HG03060 (cell line): ENCODE data around the gene PPP2R2C.

Experiments
- ATAC-seq: cut with Tn5 transposase; IDR thresholded peaks from one replicate; pipeline ENCODE4 v1.9.1; 2021; ENCODE audit warnings: low read depth, moderate number of reproducible peaks; ENCODE audit not compliant: unreplicated experiment

The PPP2R2C gene

DNA sequence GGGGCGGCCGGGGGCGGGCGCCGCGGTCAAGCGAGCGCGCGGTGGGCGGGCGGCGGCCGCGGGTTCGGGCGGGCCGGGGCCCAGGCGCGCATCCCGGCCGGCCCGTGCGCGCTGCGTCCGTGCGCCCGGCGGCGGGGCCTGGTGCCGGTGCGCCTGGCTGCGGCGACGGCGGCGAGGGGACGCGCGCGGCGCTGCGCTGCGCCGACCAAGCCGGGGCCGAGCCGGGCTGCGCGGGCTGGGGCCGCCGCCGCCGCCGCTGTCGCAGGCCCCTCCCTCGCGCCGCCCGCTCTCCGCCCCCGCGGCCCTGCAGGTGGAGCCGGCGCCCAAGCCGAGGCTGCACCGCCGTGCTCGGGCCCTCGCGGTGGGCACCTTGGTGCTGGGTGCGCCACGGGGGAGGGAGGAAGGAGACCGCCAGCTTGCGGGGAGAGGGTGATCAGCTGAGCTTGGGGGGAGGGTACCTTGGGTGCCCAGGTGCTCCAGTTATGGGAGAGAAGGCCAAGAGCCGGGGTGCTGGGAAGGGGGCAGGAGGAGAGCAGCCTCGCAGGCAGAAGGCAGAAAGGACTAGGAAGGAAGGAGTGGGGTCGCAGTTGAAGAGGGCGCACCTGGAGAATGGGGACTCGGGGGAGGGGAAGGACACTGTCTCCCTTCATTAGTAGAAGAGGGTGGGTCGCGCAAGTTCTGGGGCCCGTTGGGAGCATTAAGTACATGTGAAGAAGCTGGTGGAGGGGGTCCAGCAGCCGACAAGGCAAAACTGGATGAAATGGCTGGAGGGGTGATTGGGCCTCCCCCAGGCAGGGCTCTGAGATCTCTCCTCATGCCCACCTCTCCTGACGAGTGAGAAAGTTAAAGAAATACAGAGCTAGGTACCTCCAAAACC, at the start of gene PPP2R2C:
Gene PPP2R2C (minus strand): TSS at position 228 of the 877 bp plus-strand sequence. CDS start 385 bp downstream, outside the sequence.
- no peak for ATAC-seq

DNA sequence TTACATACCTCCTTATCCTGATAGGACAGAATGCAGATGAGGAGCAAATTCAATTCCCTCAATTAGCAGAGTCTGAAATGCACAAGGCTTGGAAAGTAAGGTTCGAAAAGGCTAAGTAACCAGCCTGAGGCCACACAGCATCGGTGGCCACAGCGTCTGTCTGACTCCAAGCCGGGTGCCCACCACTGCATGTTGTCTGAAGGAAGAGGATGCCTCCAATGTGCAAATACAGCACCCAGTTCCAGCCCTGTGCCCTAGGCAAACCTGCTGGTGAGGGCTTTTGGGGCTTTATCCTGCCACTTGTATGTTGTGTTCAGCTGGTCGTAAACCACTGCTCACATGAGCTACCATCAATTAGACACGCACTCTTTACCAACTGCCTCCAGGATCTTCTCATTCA, 48.6 kb upstream of the PPP2R2C start:
- no peak for ATAC-seq

DNA sequence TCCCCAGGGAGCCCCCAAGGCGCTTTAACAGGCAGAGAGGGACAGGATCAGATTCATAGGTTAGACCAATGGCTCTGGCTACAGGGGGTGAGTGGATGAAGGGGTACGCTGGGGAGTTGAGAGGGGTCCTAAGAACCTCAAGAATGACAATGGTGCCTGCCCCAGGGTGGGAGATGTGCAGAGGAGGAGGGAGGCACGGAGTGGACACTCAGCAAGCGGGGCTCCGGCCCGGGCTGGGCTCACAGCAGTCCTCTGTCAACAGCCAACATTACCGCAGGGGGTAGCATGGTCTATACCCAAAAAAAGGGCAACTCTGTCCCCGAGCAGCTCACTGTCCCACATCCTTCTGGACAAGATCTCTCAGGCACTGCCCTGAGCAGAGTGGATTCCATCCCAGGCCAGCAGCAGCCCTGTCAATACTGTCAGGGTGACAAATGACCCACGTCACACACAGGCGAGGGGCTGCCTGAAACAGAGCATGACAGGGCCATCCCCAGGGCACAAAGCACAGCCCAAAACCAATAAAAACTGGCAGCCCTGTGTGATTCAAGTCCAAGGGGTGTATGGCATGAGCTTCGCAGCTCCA, 47.7 kb upstream of the PPP2R2C start:
- ATAC-seq = no peak

DNA sequence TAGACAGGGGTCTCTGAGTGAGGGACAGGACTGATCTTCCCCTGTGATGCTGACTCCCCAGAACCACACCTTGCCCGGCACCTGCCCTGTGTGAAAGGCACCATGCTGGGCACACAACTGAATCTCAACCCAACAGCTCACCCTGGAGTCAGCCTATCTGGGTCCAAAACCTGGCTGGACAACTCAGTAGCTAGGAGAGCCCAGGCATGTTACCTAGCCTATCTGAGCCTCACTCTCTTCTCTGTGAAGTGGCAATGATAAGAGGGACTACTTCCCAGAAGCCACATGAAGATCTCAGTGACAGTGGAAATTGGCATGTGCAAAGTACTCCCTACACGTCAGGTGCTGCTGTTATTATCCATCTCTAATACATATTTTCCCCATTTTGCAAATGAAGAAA, 44.8 kb upstream of the PPP2R2C start:
- no peak for ATAC-seq

DNA sequence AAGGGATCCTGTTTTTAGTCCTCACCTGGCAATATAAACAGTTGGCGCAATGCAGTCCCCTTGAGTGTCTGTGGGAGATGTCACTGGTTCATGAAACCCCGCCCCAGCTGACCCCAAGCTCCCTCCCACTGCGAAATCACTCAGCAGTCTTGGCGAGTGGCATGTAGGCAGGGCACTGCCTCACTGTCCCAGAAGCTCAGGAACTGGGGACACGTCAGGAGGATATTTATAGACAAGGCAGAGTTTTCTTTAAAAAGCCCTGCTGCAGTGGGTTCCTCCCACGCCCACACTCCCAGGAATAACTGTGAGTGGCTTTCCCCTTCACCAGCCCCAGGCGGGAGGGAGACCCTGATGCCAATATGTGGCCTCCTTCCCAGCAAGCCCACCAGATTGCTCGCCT, 44.3 kb upstream of the PPP2R2C start:
- no peak for ATAC-seq

DNA sequence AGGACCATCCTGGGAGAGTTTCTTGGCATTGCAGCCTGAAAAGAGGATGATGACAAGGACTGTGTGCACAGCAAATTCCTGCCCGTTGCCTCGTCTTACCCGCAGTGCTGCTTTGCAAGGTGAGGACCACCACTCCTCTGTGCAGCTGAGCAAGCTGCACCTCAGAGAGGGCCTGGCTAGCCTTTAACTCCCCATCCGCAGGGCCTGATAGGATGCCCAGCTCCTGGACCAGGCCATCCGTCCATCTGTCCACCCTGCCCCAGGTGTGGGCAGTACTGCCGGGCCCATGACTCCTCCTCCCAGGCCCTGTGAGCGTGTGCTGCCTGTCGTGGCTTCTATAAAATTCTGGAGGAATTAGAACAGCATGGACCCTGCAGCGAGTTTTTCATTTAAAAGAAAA, 43.9 kb upstream of the PPP2R2C start:
- ATAC-seq = no peak

DNA sequence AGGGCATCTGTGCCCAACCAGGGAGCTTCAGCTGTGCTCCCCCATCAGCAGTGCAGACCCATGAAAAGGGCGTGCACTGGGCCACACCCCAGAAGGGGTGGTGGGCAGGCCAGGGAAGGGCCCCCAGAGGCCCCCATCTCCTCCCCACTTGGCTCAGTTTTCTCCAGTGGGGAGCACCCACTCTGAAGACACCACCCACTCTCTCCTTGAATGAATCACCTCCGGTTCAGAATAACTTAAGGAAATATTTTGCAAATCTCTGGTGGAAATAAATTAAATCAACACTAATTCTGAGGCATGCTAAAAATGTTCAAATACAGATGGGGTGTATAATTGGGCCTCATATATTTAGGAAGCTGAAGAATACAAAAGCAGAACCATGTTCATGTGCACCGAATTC, 41.3 kb upstream of the PPP2R2C start:
- no peak for ATAC-seq

DNA sequence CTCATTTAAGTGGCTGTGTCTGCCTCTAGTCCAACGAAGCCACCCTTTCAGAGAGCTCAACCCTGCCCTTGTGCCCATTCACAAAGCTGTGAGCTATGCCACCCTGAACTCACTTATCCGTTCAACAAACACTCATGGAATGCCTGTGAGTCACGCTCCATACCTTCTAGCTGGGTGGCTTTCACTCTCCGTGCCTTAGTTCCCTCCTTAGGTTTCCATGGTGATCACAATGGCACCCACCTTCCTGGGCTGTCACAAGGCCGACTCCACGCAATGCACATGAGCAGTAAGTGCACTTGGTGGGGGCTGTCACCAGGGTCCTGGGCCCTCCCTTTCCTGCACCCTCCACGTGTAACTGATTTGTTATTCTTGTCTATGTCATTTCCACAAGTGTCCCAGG, 37.2 kb upstream of the PPP2R2C start:
- no peak for ATAC-seq

DNA sequence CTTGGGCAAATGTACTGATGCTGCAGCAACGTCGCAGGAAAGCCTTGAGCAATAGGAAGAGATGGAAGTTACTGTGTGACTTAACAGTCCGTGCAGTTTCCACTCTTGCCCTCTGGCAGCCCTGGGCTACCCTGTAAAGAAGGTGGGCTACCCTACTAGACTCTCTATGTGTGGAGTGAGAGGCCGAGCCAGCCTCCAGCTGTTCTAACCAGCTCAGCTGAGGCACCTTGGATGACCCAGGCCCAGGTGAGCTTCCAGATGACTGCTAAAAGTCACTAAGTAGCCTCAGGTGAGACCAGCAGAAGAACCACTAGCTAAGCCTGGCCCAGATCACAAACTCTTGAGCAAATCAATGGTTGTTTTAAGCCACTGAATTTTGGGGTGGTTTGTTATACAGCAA, 34.9 kb upstream of the PPP2R2C start:
- no peak for ATAC-seq

DNA sequence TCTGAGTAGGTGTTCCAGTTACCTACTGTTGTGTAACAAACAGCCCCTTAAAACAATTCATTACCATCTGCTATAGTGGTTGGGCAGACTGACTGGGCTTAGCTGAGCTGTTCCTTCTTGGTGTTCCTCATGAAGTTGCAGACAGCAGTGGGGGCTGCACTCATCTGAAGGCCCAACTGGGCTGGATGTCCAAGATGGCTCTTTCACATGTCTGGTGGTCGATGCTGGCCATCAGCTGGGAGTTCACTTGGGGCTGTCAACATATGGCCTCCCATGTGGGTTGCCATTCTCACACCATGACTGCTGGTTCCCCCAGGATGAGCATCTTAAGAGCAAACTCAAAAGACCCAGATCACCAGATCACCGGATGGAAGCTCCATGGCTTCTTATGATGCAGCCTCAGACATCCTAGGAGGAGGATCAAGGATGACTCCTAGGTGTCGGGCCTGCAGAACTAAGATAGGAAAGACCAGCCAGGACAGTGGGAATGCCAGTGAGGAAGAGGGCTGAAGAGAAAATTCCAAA, 34.3 kb upstream of the PPP2R2C start:
- no peak for ATAC-seq

DNA sequence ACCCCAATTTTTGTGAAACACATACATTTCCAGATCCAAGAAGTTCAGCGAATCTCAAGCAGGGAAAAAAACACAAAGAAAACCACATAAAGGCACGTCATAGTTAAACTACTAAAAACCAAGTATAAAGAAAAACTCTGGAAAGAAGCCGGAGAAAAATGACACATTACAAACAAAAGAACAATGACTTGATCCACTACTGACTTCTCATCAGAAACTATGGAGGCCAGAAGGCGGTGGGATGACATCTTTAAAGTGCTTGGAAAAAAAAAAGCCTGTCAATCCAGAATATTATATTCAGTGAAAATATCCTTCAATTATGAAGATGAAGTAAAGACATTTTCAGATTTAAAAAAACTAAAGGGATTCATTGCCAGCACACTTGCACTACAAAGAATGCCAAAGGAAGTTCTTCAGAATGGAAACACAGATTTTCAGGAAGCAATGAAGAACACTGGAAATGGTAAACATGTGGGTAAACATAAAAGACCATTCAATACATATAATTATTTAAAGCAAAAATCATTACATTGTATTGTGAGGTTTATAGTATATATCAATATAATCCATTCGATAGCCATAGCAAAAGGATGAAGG, 32.6 kb upstream of the PPP2R2C start:
- no peak for ATAC-seq

DNA sequence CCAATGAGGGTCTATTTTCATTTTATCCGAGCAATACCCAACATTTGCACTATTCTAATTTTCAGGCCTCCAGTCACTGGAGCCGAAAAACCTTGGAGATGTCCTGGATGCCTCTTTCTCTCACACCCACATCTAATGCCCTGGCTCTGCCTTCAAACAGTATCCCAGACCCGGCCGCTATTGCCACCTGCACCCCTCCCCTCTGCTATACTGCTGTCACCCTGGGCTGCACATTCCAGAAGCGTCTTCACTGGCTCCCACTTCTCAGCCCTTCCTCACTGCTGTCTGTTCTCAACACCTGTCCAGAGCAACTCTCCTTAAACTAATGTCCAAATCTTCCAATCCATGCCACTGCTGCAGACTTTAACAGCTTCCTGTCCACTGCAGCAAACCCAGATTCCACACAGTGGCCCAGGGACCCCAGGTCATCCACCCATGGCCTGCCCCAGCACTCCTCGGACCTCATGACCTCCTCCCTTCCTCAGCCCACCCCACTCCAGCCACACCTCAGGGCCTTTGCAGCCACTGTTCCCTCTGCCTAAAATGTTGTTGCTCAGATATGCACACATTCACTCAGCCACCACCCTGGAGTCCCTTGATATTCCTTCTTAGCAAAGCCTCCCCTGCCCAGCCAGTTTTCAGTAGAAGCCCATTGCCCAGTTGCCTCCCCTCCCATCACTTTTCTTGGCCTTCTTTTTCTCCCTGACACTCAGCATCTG, 30.5 kb upstream of the PPP2R2C start:
- ATAC-seq = no peak

DNA sequence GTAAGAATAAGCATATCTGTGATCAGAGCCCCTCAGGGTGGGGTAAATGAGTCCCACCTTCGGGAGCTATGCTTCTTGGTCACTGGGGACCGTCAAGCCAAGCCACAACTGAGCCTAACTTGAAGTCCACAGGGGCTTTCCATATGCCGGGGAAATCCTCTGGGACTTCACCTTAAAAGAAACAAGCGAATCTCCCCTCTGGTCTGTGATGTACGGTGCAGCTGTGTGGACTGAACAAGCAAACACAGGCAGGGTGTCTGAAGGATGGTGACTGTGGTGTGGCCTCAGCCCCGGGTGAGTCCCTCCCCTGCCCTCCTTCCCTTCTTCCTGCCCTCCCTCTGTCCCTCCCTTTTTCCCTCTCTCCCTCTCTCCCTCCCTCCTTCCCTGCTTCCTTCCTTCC, 29.7 kb upstream of the PPP2R2C start:
- ATAC-seq = no peak

DNA sequence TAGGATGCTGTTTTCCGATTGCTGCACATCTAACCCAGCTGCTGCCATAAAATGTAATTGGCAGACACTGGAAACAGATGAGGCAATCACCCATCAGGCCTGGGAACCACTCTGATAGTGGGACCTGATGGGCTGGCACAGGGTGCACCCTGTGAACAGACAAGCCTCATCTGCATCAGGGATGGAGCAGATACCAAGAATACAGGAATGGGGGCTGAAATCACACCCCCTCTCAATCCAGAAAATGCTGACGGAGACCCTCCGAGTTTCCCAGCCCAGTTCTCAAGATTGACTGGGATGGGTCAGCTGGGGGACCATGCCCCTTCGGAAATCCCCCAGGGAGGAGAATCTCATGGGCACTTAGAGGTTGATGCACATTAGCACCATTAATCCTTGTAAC, 28.8 kb upstream of the PPP2R2C start:
- no peak for ATAC-seq

DNA sequence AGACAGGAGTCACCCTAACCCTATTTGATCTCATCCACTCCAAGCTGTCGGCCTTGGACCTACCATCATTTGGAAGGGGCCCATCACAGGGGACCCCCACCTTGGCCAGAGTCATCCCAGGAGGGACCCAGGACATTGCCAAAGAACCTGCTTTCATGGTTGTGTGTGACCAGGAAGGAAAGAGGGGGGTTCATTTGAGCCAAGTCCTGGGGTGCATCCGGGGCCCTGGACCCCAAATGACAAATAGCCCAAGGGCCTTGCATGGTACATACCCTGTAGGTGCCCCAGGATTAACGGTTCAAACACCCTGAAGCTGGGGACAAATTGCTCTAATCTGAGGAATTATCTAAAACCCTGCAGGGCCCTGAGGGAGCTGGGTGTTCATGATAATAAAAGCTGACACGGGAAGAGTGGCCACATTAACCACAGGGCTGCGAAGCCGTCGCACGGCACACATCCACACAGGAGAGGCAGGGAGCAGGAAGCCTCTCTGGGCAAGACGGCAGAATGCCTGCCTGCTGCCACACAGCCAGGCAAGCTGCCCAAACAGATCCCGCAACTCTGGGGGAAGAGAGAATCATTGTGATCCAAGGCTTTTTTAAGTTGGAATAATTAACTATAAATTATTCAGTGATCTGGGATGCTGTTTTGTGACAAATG, 28.2 kb upstream of the PPP2R2C start:
- no peak for ATAC-seq

DNA sequence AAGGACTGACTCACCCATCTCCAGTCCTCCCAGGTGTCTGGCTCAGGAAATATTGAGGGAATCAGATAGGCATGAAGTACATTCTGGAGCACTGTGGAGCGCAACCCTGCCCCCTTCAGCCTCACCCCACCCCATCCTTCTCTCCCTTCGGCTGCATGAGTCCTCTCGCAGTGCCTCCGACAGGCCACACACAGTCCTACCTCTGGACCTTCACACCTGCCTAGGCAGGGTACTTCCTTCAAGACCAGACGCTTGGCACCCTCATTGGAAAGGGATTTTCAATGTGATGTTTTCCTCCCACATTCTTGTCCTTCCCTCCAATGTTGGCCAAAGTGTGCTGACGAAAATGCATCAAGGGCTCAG, 26.8 kb upstream of the PPP2R2C start:
- ATAC-seq = no peak

DNA sequence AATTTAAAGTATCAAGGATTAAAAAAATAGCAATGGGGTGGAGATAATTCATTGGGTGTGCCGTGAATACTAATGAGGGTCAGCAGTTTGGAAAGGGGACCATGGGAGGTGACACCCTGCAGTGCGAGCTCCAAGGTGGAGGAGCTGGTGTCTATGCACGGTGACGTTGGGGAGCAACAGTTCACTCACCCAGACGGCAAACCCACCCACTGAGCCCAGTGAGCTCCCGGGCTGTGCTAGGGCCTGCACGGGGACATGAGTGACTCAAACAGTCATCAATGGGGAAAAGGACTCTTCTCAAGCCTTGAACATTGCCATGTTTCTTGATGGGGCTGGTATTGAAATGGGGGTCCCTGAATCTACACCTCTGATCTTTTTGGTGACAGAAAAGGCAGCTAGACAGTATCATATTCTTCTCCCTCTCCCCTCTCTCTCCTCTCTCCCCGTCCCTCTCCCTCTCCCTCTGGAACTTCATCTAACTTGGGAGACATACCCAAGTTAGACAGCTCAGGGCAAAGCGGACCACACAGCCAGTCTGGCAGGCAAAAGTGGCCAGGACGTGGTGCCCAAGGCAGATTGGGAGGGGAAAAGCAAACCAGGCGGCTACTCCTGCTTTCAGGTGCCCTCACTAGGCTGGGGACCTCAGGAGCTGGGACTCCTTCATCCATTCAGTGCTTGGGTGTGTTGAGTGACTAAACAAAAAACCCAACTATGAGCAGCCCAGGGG, 26.3 kb upstream of the PPP2R2C start:
- no peak for ATAC-seq

DNA sequence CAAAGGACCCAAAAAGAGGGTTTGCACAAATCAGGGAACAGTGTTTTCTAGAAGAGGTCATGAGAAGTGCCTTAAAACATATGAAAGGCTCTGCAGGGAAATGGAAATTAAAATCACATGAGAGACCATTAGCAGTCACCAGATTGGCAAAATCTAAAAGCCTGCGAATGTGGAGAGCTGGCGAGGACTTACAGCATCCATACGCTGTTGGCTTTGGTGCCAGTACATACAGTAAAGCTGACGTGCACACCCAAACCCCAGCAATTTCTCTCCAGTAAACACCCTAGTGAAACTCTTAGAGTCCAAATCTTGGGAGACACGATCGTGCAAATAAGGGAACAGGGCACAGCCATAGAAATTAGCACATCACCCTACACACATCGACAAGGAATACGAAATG, 25.4 kb upstream of the PPP2R2C start:
- ATAC-seq = no peak

DNA sequence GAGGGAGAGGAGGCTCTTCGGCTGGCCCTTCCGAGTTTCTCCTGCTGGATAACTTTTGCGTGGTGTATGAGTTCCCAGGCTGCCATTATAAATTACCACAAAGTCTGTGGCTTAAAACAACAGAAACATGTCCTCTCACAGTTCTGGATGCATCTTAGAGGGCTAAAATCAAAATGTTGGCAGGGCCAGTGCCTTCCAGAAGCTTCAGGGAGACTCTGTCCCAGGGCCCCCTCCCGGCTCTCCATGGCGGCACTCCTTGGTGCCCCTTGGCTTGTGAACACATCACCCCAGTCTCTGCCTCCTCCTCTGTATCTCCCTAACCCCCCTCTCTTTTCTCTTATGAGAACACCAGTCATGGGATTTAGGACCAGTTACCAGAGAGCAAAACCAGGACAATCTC, 23.3 kb upstream of the PPP2R2C start:
- ATAC-seq = no peak

DNA sequence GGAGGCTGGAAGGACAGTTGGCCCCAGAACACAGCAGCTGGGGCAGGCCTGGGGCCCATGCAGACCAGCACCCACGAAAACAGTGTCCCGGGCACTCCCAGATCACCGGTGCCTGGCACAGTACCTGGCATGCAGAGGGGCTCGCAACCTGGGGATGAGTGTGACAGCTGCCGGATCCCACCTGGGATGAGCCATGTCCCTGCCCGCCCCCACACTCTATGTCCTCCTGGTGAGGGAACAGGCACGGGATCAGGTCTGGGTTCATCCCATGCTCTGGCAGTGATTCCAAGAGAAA, 22.8 kb upstream of the PPP2R2C start:
- no peak for ATAC-seq
